ENCODE results near the gene GGTLC2.
"Not testable (repeated sequence)": the region's sequence is repeated elsewhere in the genome, so short reads cannot be mapped to it uniquely, and the experiment has no call there.

DNA sequence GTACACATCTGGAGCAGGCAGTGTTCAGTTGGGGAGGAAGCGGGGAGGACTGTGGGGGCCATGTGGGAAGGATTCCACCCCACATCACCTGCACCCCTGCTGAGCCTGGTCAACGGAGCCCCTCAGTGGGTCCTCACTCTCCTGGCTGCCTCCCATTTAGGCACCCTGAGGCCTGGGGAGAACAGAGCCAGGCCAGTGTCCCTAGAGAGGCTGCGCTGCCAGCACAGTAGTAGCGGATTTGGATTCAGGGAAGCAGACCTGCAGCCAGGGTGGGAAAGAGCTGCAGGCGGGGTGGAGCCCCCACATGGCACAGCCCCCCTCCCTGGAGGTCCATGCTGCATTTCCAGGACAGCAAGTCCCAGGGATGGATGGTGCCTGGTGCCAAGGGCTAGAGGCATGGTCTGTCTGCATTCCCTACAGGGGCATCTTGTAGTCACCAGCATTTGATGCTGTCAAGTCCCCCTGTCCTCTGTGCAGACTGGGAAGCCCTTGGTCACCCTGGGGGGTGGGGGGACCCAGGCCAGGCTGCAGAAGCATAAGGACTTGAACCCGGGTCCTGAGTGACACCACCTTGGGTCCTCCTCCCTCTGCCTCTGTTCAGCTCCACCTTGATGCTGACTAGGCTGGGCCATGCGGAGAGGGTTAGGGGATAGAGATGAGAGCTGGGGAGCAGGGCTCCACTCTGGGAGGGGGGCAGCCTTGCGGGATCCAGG lies 6.5 kb downstream of the GGTLC2 start:
- not testable (repeated sequence) for TF ChIP-seq CTCF (conservative IDR thresholded peaks at IDR 0.05 in 1 of 2, IDR thresholded peaks at IDR 0.05 in 1 of 2; ENCODE audit: extremely low read depth in 1 of 2, insufficient read depth in 1 of 2, low read depth in 1 of 2, low read length in 2 of 2); EZH2 (IDR thresholded peaks at IDR 0.05; ENCODE audit: borderline replicate concordance, low read length)

All from mammary epithelial cell (primary cell).